ENCODE measurements around the gene LRP3.
A peak's percentile ranks its signal among the peaks of the same experiment; 100 is the strongest.
"Not testable (repeated sequence)": the region's sequence is repeated elsewhere in the genome, so short reads cannot be mapped to it uniquely, and the experiment has no call there.

LRP3 gene

DNA sequence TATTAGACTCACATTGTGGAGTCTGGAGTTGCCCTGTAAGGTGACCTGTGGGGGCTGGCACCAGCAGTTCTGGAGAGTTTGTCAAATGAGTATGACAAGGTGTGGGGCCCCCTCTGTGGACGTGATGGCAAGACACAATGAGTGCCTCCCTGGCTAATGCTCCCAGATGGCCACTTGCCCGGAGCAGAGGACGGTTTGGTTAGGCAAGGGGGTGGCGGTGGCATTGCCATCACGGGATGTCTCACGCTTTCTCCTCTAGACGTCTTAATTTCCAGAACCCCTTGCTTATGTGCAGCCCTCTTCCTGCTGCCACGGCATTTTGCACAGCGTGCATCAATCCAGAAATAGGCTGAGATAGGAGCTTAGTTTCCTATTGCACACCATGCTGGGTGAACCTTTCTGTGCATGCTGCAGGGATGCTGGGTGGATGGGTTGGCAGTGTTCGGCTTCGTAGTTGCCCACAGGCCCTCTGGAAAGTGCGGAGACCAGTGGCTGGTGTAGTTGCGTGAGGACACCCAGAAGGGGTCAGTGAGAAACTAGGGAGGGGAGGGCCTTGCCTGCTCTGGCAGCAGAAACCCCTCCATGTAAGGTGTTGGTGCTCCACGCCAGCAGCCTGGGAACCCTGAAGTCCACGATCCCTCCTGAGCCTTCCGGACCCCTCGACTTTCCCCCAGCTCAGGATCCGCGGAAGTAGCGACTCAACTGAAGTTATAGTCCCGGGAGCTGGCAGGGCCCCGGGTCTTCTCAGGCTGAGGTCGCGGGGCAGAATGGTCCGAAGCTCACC is 18.1 kb upstream of the LRP3 start:
- DNase-seq (ENCODE audit: low read depth, low spot score), result no peak

- DNase-seq (ENCODE audit: low read depth, low spot score), result peak; percentile 96
These were observed 17.3 kb upstream of the LRP3 start for GRCh38 chr19:33176670-33177416.

DNA sequence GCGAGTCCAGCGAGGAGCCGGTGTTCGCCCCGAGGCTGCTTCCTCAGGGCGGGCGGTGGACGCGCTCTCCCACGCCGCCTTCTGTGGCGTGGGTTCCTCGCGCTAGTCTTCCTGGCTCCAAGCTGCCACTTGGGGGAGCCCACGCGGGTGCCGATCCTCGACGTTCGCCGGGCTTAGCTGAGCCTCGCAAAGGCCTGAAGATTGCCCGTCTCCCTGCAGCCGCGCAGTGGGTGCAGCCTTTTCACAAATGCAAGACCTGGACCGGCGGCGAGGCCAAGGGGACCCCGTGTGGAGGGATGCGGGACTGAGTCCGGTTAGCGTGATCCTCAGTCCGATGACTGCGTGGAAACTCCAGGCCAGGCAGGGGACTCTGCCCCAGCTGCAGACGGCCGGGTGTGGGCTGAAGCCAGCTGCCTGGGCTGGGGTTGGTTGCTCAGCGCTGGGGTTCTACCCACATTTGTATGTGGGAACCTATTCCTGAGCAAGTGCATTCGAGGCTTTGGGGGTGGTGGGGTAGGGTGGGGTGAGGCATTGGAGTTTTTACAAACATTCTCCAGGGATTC is 16.6 kb upstream of the LRP3 start:
- DNase-seq (ENCODE audit: low read depth, low spot score), result no peak

- DNase-seq (ENCODE audit: low read depth, low spot score), result no peak
These were observed 7.5 kb upstream of the LRP3 start for GRCh38 chr19:33186431-33187182.

DNA sequence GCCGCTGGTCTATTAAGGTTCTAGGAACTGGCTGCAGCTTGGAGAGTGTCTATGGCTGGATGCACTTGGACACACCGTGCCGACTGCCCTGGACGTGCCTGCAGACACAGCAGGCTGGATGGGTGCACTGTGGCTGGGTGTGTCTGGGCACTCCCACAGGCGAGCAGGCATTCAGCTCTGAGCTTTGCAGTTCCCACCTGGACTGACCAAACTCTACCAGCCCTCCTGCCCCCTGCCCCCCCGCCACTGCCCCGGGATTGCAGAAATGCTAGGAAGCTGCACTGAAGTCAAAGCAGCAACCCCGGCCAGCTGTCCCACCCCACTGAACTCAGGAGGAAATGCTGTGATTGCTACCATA is 7.0 kb upstream of the LRP3 start:
- no peak for DNase-seq (ENCODE audit: low read depth, low spot score)

GRCh38 chr19:33189453-33189852 is 4.7 kb upstream of the LRP3 start:
- DNase-seq (ENCODE audit: low read depth, low spot score), result no peak

GRCh38 chr19:33191092-33191491 is 3.0 kb upstream of the LRP3 start:
- not testable (repeated sequence) for DNase-seq (ENCODE audit: low read depth, low spot score)

GRCh38 chr19:33191501-33191900 is 2.6 kb upstream of the LRP3 start:
- DNase-seq (ENCODE audit: low read depth, low spot score), result no peak

- no peak for DNase-seq (ENCODE audit: low read depth, low spot score)
These were observed 2.1 kb upstream of the LRP3 start for GRCh38 chr19:33192010-33192409.

- no peak for DNase-seq (ENCODE audit: low read depth, low spot score)
These were observed 763 bp upstream of the LRP3 start for GRCh38 chr19:33193269-33193864.

DNA sequence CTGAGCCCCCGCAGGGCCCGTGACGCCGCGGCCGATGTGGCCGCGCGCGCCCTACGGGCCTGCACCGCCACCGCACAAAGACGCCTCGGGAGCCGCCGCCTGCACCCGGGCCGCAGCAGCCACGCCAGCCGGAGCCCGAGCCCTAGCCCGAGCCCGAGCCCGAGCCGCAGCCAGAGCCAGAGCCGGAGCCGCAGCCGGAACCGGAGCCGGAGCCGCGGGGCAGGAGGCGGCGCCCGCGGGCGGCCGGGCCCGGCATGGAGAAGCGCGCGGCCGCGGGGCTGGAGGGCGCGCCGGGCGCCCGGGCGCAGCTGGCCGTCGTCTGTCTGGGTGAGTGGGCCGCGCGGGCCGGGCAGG is 379 bp downstream of the LRP3 start:
- no peak for DNase-seq (ENCODE audit: low read depth, low spot score)

- DNase-seq (ENCODE audit: low read depth, low spot score), result no peak
These were observed 935 bp downstream of the LRP3 start for GRCh38 chr19:33194886-33195644.

DNA sequence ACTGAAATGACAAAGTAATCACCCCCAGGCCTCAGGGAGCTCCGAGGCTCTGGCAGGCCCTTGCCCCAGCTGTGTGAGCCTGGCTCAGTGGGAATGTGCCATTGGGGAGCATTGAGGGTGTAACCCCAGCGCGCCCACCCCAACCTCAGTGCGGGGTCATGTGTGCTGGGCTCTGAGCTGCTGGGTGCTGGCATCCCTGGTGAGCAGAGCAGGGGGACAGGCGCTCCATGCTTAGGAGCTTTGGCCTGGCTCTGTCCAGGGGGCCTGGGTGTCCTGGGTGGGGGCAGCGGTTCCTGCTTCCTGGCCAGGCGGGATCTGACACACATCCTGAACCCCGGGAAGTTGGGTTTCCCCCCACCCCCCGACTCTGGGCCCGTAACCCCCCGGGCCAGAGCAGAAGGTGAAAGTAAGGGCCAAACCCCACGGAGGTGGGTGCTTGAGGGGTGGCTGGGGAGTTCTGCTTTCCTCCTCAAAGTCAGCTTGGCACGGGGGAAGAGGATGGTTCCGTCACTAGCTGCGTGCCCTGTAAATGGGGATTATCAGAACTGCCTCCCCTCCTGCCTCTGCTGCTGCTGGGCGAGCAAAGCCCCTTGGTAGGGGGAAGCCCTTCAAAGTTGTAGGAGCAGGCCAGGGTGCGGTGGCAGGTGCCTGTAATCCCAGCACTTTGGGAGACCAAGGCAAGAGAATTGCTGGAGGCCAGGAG is 1.7 kb downstream of the LRP3 start:
- DNase-seq (ENCODE audit: low read depth, low spot score), result no peak

GRCh38 chr19:33196446-33197193 is 2.5 kb downstream of the LRP3 start:
- no peak for DNase-seq (ENCODE audit: low read depth, low spot score)

GRCh38 chr19:33197591-33198000 is 3.5 kb downstream of the LRP3 start:
- DNase-seq (ENCODE audit: low read depth, low spot score), result no peak

DNA sequence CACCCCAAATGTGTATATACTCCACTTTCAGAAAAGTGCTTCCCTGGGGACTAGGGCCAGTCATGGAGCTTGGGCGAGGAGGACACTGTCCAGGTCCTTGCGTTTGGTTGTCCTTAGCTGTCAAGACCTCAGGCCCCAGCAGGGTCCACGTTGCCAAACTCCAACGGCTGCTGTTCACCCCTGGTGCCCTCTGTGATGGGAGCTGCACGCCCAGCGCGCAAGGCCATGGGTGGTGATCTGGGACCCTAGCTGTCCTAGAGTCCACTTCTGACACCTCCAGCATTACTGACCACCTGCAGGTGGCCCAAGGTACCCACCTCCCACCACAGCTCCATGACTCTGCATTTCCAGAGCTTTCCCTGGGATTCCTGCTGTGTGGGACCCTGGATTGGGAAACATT is 4.0 kb downstream of the LRP3 start:
- DNase-seq (ENCODE audit: low read depth, low spot score), result no peak

GRCh38 chr19:33199441-33200265 is 5.5 kb downstream of the LRP3 start:
- no peak for DNase-seq (ENCODE audit: low read depth, low spot score)

DNA sequence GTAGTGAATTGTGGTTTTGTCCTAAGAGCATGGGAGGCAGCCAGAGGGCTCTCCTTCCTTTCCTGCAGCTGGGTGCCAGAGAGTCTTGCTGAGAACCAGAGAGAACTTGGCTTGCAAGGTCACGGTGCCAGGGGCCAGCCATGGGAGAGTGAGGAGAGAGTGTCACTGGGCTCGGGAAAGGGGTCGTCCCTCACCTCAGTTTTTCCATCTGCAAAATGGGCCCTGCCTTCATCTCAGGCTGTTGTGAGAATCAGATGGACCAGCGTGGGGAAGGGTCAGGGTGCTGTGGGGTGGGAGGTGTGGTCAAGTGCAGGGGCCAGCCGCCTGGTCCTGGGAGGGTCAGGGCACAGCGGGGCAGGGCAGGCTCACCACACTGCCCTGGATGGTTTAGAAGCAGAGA is 7.3 kb downstream of the LRP3 start:
- DNase-seq (ENCODE audit: low read depth, low spot score), result no peak

Measured in activated naive CD8-positive, alpha-beta T cell treated with anti-CD3 and anti-CD28 coated beads, Interleukin-2, amount 50 U/mL, for 16 hours (primary cell).